ENCODE results near the gene CDKAL1. TPM values are rescaled to one million over a fixed set of nuclear protein-coding genes. Genes with fewer than 3 reads are reported as not detected.

CDKAL1 gene
- total RNA-seq, 4 donors from 2014 or later: 13.5 to 21.2 (median 17.3) TPM

DNA sequence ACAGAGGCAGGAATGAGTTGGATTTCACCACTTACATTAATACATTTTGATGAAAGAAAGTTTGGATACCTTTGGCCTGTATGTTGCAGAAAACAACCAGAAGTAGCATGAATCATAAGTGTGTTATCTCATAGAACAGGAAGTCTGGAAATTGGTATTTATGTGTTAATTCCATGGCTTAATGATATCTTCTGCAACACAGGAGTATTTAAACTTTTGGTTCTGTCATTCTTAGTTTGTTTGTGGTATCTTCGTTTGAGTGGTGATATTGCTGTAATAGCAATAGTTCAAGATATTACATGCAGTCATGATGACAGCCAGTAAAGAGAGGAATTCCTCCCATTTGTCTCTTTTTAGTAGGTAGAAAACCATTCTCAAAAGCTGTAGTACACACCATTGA is 177.3 kb downstream of the CDKAL1 start:
- no peak for DNase-seq (ENCODE audit: low spot score in 2 of 2)
- H3K9me3 ChIP-seq: no peaks in the 10 kb centered on the region
- 78 to 86% methylated on average over 1 of the region's 1 CpG for WGBS, 2 donors
- no peak overlapping the region for H3K27ac ChIP-seq
- no peak for TF ChIP-seq CTCF (IDR thresholded peaks at IDR 0.05)
- TF ChIP-seq EP300 (IDR thresholded peaks at IDR 0.05): no peak
- TF ChIP-seq POLR2A (IDR thresholded peaks at IDR 0.05): no peak
- no peaks in the 10 kb centered on the region for H3K27me3 ChIP-seq
- no peaks in the 10 kb centered on the region for H3K4me1 ChIP-seq
- no peaks in the 10 kb centered on the region for H3K36me3 ChIP-seq
- H3K4me3 ChIP-seq: no peak overlapping the region

- no peak for TF ChIP-seq EP300 (IDR thresholded peaks at IDR 0.05)
- no peak for TF ChIP-seq POLR2A (IDR thresholded peaks at IDR 0.05)
- TF ChIP-seq CTCF (IDR thresholded peaks at IDR 0.05): no peak
- H3K27ac ChIP-seq: no peak overlapping the region
- H3K4me3 ChIP-seq: no peak overlapping the region
- H3K4me1 ChIP-seq: no peaks in the 10 kb centered on the region
- no peaks in the 10 kb centered on the region for H3K36me3 ChIP-seq
- WGBS, 2 donors: 75 to 86% methylated on average over 2 of the region's 2 CpGs
- H3K27me3 ChIP-seq: no peaks in the 10 kb centered on the region
- H3K9me3 ChIP-seq: no peaks in the 10 kb centered on the region
- DNase-seq (ENCODE audit: low spot score in 2 of 2): no peak
Measured at GRCh38 chr6:20712011-20712410, 177.8 kb downstream of the CDKAL1 start.

- H3K4me3 ChIP-seq: no peak overlapping the region
- peaks cover 0 to 5% (median 0%) of the 10 kb centered on the region in 4 donors for H3K4me1 ChIP-seq
- H3K27me3 ChIP-seq: no peaks in the 10 kb centered on the region
- no peaks in the 10 kb centered on the region for H3K36me3 ChIP-seq
- WGBS, 2 donors: 64 to 79% methylated on average over 3 of the region's 3 CpGs
- H3K9me3 ChIP-seq: no peaks in the 10 kb centered on the region
- no peak for DNase-seq (ENCODE audit: low spot score in 2 of 2)
- TF ChIP-seq EP300 (IDR thresholded peaks at IDR 0.05) (no peak), CTCF (IDR thresholded peaks at IDR 0.05) (no peak), POLR2A (IDR thresholded peaks at IDR 0.05) (no peak)
- no peak overlapping the region for H3K27ac ChIP-seq
Measured at GRCh38 chr6:20715135-20715806, 181.0 kb downstream of the CDKAL1 start.

DNA sequence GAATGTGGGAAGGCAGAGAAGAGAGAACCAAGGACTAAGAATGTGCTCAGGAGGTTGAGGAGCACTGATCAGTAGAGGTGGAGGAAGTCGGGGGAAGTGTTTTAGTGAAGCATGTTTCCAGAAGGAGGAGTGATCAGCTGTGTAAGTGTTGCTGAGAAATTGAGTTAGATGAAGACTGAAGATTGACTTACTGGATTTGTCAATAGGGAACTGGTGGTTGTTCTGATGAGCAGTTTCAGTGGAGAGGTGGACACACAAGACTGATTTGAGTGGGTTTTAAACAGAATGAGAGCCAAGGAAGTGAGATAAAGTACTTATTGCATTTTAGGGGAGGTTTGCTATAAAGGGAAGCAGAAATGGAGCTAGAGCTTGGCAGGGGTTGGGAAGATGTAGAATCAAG is 182.6 kb downstream of the CDKAL1 start:
- H3K4me1 ChIP-seq: peaks cover 0 to 5% (median 0%) of the 10 kb centered on the region in 4 donors
- no peaks in the 10 kb centered on the region for H3K9me3 ChIP-seq
- no peak overlapping the region for H3K27ac ChIP-seq
- 78 to 85% methylated on average over 1 of the region's 1 CpG for WGBS, 2 donors
- H3K4me3 ChIP-seq: no peak overlapping the region
- no peak for DNase-seq (ENCODE audit: low spot score in 2 of 2)
- no peak for TF ChIP-seq POLR2A (IDR thresholded peaks at IDR 0.05)
- no peaks in the 10 kb centered on the region for H3K27me3 ChIP-seq
- H3K36me3 ChIP-seq: no peaks in the 10 kb centered on the region

GRCh38 chr6:20717743-20718142 is 183.5 kb downstream of the CDKAL1 start:
- Histone ChIP-seq H3K36me3 (peaks cover 0 to 1% (median 0%) of the 10 kb centered on the region in 3 donors), H3K4me1 (peaks cover 0 to 5% (median 0%) of the 10 kb centered on the region in 4 donors), H3K27ac (no peak overlapping the region), H3K9me3 (no peaks in the 10 kb centered on the region), H3K27me3 (no peaks in the 10 kb centered on the region), H3K4me3 (no peak overlapping the region)
- no peak for DNase-seq (ENCODE audit: low spot score in 2 of 2)
- TF ChIP-seq POLR2A (IDR thresholded peaks at IDR 0.05) (no peak), EP300 (IDR thresholded peaks at IDR 0.05) (no peak), CTCF (IDR thresholded peaks at IDR 0.05) (no peak)

Data from tibial nerve (tissue), 4 donors.